ENCODE measurements around the gene ADGRF4.

DNA sequence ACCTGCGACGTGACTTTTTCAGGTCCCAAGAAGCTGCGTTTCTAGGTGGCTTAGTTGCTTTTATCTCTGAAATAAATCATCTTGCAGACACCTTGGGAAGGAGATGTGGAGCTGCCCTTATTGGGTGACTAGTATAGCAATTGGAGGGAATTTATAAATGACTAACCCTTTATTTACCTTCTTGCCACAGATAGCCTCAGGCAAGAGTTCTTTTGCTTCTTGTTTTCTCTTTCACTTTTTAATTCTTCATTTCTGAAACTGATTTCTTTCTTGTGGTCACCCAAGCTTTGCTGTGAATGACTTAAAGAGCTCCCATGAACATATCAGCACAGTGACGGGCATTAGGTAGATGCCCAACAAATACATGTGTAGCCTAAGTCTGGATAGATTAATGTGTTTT lies 3.0 kb downstream of the ADGRF4 start:
- TF ChIP-seq, protein P1, sequence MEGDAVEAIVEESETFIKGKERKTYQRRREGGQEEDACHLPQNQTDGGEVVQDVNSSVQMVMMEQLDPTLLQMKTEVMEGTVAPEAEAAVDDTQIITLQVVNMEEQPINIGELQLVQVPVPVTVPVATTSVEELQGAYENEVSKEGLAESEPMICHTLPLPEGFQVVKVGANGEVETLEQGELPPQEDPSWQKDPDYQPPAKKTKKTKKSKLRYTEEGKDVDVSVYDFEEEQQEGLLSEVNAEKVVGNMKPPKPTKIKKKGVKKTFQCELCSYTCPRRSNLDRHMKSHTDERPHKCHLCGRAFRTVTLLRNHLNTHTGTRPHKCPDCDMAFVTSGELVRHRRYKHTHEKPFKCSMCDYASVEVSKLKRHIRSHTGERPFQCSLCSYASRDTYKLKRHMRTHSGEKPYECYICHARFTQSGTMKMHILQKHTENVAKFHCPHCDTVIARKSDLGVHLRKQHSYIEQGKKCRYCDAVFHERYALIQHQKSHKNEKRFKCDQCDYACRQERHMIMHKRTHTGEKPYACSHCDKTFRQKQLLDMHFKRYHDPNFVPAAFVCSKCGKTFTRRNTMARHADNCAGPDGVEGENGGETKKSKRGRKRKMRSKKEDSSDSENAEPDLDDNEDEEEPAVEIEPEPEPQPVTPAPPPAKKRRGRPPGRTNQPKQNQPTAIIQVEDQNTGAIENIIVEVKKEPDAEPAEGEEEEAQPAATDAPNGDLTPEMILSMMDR (IDR thresholded peaks at IDR 0.05), result no peak
- TF ChIP-seq, protein P2, sequence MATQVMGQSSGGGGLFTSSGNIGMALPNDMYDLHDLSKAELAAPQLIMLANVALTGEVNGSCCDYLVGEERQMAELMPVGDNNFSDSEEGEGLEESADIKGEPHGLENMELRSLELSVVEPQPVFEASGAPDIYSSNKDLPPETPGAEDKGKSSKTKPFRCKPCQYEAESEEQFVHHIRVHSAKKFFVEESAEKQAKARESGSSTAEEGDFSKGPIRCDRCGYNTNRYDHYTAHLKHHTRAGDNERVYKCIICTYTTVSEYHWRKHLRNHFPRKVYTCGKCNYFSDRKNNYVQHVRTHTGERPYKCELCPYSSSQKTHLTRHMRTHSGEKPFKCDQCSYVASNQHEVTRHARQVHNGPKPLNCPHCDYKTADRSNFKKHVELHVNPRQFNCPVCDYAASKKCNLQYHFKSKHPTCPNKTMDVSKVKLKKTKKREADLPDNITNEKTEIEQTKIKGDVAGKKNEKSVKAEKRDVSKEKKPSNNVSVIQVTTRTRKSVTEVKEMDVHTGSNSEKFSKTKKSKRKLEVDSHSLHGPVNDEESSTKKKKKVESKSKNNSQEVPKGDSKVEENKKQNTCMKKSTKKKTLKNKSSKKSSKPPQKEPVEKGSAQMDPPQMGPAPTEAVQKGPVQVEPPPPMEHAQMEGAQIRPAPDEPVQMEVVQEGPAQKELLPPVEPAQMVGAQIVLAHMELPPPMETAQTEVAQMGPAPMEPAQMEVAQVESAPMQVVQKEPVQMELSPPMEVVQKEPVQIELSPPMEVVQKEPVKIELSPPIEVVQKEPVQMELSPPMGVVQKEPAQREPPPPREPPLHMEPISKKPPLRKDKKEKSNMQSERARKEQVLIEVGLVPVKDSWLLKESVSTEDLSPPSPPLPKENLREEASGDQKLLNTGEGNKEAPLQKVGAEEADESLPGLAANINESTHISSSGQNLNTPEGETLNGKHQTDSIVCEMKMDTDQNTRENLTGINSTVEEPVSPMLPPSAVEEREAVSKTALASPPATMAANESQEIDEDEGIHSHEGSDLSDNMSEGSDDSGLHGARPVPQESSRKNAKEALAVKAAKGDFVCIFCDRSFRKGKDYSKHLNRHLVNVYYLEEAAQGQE (IDR thresholded peaks at IDR 0.05; ENCODE audit: insufficient read depth in 1 of 2, low read depth in 2 of 2, low read length in 1 of 2), result no peak
- no peak for TF ChIP-seq POLR2AphosphoS5 (IDR thresholded peaks at IDR 0.05; ENCODE audit: low read depth, low read length)
- TF ChIP-seq TCF7L2 (IDR thresholded peaks at IDR 0.05; ENCODE audit: low read depth, low read length), result no peak
- TF ChIP-seq SIN3A (IDR thresholded peaks at IDR 0.05; ENCODE audit: borderline replicate concordance, insufficient read depth, low read depth, low read length), result no peak
